DLD1 (cell line): ENCODE measurements around the gene NUDT17.

ENCODE experiments used
- in situ Hi-C: cut with HindIII; loops from 2 replicates; pipeline ENCODE4 v1.10.0; 2017; ENCODE audit warnings: low sequenced_read_pairs

Gene NUDT17

GRCh38 chr1:145846201-145846612, 777 bp downstream of the NUDT17 start:
- in situ Hi-C loops: no loop called here

GRCh38 chr1:145847827-145848226, 2.4 kb downstream of the NUDT17 start:
- in situ Hi-C loops: no loop called here

GRCh38 chr1:145849356-145850160, 4.1 kb downstream of the NUDT17 start:
- in situ Hi-C loops: no loop called here

GRCh38 chr1:145855426-145855948, 10.1 kb downstream of the NUDT17 start:
- in situ Hi-C loops: loop anchor here (5.0 kb wide), 1 partner anchor 107 kb away; the partner anchor contains the start of genes ANKRD34A and POLR3GL

- in situ Hi-C loops: loop anchor here (5.0 kb wide), 1 partner anchor 105 kb away; the partner anchor contains the start of genes ANKRD34A and POLR3GL
Measured at GRCh38 chr1:145857170-145857569, 11.7 kb downstream of the NUDT17 start.

GRCh38 chr1:145858238-145858900, 12.9 kb downstream of the NUDT17 start:
- in situ Hi-C loops: loop anchor here (5.0 kb wide), 1 partner anchor 104 kb away; the partner anchor contains the start of genes ANKRD34A and POLR3GL

- in situ Hi-C loops: loop anchor here (5.0 kb wide), 1 partner anchor 103 kb away; the partner anchor contains the start of genes ANKRD34A and POLR3GL
Measured at GRCh38 chr1:145858901-145859490, 13.6 kb downstream of the NUDT17 start, which contains the start of gene PIAS3. Gene PIAS3, minus strand, starts transcription at chr1:145859081. Its CDS starts 91 bp downstream, at chr1:145858990.

GRCh38 chr1:145859491-145860023, 14.1 kb downstream of the NUDT17 start:
- in situ Hi-C loops: loop anchor here (5.0 kb wide), 1 partner anchor 103 kb away; the partner anchor contains the start of genes ANKRD34A and POLR3GL

GRCh38 chr1:145863282-145864018, 18.0 kb downstream of the NUDT17 start:
- in situ Hi-C loops: no loop called here

GRCh38 chr1:145868232-145868631, 22.8 kb downstream of the NUDT17 start:
- in situ Hi-C loops: no loop called here

- in situ Hi-C loops: no loop called here
Measured at GRCh38 chr1:145871994-145872924, 26.8 kb downstream of the NUDT17 start.

GRCh38 chr1:145874646-145875045, 29.2 kb downstream of the NUDT17 start:
- in situ Hi-C loops: no loop called here

GRCh38 chr1:145877923-145878486, 32.6 kb downstream of the NUDT17 start:
- in situ Hi-C loops: no loop called here

GRCh38 chr1:145878724-145879123, 33.3 kb downstream of the NUDT17 start:
- in situ Hi-C loops: no loop called here

- in situ Hi-C loops: no loop called here
Measured at GRCh38 chr1:145879775-145880174, 34.3 kb downstream of the NUDT17 start.

- in situ Hi-C loops: no loop called here
Measured at GRCh38 chr1:145884675-145885074, 39.2 kb downstream of the NUDT17 start.

- in situ Hi-C loops: no loop called here
Measured at GRCh38 chr1:145885738-145886287, 40.4 kb downstream of the NUDT17 start, which contains the start of gene ANKRD35. Gene ANKRD35, minus strand, starts transcription at chr1:145885866. Its CDS starts 108 bp downstream, at chr1:145885758.

GRCh38 chr1:145886390-145886789, 41.0 kb downstream of the NUDT17 start:
- in situ Hi-C loops: no loop called here
